Measurements from ENCODE around the gene ELL2. TPM values are rescaled to one million over a fixed set of nuclear protein-coding genes. Genes with fewer than 3 reads are reported as not detected.

ELL2 gene
- total and polyA plus RNA-seq, 2 of the 13 experiments (the other 11 are each of a cell fraction or from before 2014, with no cell fraction given) = 78.9 to 97.1 TPM

DNA sequence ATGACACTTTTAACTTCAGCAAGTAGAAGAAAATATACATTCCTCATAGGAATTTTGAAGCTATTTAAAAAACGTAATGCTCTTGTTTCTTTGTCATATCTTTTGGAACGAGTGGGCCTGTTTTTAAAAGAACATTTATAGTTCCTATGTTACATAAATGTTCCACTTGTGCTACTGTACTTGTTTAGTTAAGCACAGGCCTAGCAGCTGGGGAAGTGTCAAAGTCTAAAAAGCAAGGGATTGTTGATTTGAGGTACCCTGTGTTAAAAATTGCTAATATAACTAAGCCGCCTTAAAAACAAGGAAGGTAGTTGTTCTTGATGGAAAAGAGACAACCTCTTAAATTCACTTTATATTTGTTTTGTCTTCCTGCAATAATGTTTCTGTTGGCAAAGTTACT is 27.2 kb upstream of the ELL2 start:
- ATAC-seq = 0 out of 3 replicates have a peak, but pooled peaks have one; percentile 10
- FAIRE-seq = peak; percentile 15
- BruUV-seq (replicated peaks) = no TSS peak
- peak overlapping the region in 2 of 3 experiments; percentile 24 to 39; a peak in 3 of 6 replicates for H3K4me3 ChIP-seq (replicated peaks in 1 of 3; ENCODE audit: insufficient read depth in 1 of 3, low read depth in 2 of 3, low read length in 3 of 3)
- CTCF ChIA-PET (ENCODE audit: low intra/inter-chr PET ratio, low total read pairs) = no interaction called here
- H3K4me1 ChIP-seq (ENCODE audit: insufficient read depth, low read length) = peaks cover 90% of the 10 kb centered on the region
- peak; percentile 75 for DNase-seq (ENCODE audit: low spot score)
- no peaks in the 10 kb centered on the region for H4K20me1 ChIP-seq (ENCODE audit: insufficient read depth, low read length)
- H3K9ac ChIP-seq (ENCODE audit: insufficient read depth, low read depth, low read length) = peak overlapping the region; percentile 55
- H3K27me3 ChIP-seq (ENCODE audit: control insufficient read depth in 1 of 2, insufficient read depth in 2 of 2, low read length in 2 of 2) = no peaks in the 10 kb centered on the region
- no peak overlapping the region for H2AFZ ChIP-seq (ENCODE audit: low read length)
- in situ Hi-C loops (cut with HindIII; ENCODE audit: extremely low pct_ligation_motif_present, low pct_unique_long_range_greater_than_20kb) (no loop called here), intact Hi-C loops (cut with micrococcal nuclease; ENCODE audit: unreplicated experiment) (loop anchor here (1.0 kb wide), 1 partner anchor 8 kb away; no protein-coding TSS in a partner anchor)
- H3K27ac ChIP-seq (ENCODE audit: extremely low read length, insufficient read depth, low read length) = peak overlapping the region; percentile 91
- WGBS (ENCODE audit: low lambda C conversion rate) = under 1% methylated on average over 3 of the region's 3 CpGs
- peaks cover 13% of the 10 kb centered on the region for H3K79me2 ChIP-seq (ENCODE audit: insufficient read depth, low read length)
- no peaks in the 10 kb centered on the region for H3K36me3 ChIP-seq (replicated peaks in 1 of 2; ENCODE audit: control insufficient read depth in 1 of 2, insufficient read depth in 2 of 2, low read length in 2 of 2)
- POLR2A ChIA-PET = interaction anchor here (0.9 to 6.2 kb wide), 15 partner anchors 8 to 348 kb away, joined by 3 to 125 read pairs (median 8); partner anchors contain the start of gene ELL2
- peak overlapping the region; percentile 67 for H3K4me2 ChIP-seq (ENCODE audit: low read depth, low read length)
- H3K9me3 ChIP-seq (ENCODE audit: low read length) = no peaks in the 10 kb centered on the region
- TF ChIP-seq, protein P1, sequence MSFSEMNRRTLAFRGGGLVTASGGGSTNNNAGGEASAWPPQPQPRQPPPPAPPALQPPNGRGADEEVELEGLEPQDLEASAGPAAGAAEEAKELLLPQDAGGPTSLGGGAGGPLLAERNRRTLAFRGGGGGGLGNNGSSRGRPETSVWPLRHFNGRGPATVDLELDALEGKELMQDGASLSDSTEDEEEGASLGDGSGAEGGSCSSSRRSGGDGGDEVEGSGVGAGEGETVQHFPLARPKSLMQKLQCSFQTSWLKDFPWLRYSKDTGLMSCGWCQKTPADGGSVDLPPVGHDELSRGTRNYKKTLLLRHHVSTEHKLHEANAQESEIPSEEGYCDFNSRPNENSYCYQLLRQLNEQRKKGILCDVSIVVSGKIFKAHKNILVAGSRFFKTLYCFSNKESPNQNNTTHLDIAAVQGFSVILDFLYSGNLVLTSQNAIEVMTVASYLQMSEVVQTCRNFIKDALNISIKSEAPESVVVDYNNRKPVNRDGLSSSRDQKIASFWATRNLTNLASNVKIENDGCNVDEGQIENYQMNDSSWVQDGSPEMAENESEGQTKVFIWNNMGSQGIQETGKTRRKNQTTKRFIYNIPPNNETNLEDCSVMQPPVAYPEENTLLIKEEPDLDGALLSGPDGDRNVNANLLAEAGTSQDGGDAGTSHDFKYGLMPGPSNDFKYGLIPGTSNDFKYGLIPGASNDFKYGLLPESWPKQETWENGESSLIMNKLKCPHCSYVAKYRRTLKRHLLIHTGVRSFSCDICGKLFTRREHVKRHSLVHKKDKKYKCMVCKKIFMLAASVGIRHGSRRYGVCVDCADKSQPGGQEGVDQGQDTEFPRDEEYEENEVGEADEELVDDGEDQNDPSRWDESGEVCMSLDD (CRISPR knock-in tag; IDR thresholded peaks at IDR 0.05; ENCODE audit: borderline replicate concordance) = no peak
- TF ChIP-seq ZNF333 (CRISPR knock-in tag; IDR thresholded peaks at IDR 0.05; ENCODE audit: borderline replicate concordance) (no peak), PAWR (CRISPR knock-in tag; IDR thresholded peaks at IDR 0.05; ENCODE audit: borderline replicate concordance) (no peak), THAP11 (CRISPR knock-in tag; IDR thresholded peaks at IDR 0.05) (peak; percentile 47), KDM1A (CRISPR knock-in tag; IDR thresholded peaks at IDR 0.05) (no peak), ZNF460 (CRISPR knock-in tag; IDR thresholded peaks at IDR 0.05; ENCODE audit: borderline replicate concordance) (no peak), TEAD2 (CRISPR knock-in tag; IDR thresholded peaks at IDR 0.05) (no peak), ZFP41 (CRISPR knock-in tag; IDR thresholded peaks at IDR 0.05; ENCODE audit: borderline replicate concordance) (no peak), ZNF547 (CRISPR knock-in tag; IDR thresholded peaks at IDR 0.05) (no peak), SOX13 (IDR thresholded peaks at IDR 0.05) (no peak), SOX13 (CRISPR knock-in tag; conservative IDR thresholded peaks at IDR 0.05 in 1 of 2, IDR thresholded peaks at IDR 0.05 in 1 of 2) (peak in 1 of 2 experiments; percentile 84; a peak in 2 of 4 replicates), DNMT3B (CRISPR knock-in tag; conservative IDR thresholded peaks at IDR 0.05) (no peak), SNAPC2 (CRISPR knock-in tag; IDR thresholded peaks at IDR 0.05) (no peak), NAIF1 (CRISPR knock-in tag; IDR thresholded peaks at IDR 0.05; ENCODE audit: borderline replicate concordance) (no peak), ZC3H13 (CRISPR knock-in tag; IDR thresholded peaks at IDR 0.05) (no peak), HIVEP1 (CRISPR knock-in tag; IDR thresholded peaks at IDR 0.05) (no peak), ZNF30 (CRISPR knock-in tag; IDR thresholded peaks at IDR 0.05) (no peak), TGIF2 (CRISPR knock-in tag; IDR thresholded peaks at IDR 0.05) (0 out of 2 replicates have a peak, but pooled peaks have one; percentile 48)
- TF ChIP-seq, protein P2, sequence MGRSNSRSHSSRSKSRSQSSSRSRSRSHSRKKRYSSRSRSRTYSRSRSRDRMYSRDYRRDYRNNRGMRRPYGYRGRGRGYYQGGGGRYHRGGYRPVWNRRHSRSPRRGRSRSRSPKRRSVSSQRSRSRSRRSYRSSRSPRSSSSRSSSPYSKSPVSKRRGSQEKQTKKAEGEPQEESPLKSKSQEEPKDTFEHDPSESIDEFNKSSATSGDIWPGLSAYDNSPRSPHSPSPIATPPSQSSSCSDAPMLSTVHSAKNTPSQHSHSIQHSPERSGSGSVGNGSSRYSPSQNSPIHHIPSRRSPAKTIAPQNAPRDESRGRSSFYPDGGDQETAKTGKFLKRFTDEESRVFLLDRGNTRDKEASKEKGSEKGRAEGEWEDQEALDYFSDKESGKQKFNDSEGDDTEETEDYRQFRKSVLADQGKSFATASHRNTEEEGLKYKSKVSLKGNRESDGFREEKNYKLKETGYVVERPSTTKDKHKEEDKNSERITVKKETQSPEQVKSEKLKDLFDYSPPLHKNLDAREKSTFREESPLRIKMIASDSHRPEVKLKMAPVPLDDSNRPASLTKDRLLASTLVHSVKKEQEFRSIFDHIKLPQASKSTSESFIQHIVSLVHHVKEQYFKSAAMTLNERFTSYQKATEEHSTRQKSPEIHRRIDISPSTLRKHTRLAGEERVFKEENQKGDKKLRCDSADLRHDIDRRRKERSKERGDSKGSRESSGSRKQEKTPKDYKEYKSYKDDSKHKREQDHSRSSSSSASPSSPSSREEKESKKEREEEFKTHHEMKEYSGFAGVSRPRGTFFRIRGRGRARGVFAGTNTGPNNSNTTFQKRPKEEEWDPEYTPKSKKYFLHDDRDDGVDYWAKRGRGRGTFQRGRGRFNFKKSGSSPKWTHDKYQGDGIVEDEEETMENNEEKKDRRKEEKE (IDR thresholded peaks at IDR 0.05) = no peak
- TF ChIP-seq, protein P3, sequence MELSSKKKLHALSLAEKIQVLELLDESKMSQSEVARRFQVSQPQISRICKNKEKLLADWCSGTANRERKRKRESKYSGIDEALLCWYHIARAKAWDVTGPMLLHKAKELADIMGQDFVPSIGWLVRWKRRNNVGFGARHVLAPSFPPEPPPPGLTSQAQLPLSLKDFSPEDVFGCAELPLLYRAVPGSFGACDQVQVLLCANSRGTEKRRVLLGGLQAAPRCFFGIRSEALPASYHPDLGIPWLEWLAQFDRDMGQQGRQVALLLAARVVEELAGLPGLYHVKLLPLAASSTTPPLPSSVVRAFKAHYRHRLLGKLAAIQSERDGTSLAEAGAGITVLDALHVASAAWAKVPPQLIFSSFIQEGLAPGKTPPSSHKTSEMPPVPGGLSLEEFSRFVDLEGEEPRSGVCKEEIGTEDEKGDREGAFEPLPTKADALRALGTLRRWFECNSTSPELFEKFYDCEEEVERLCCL (CRISPR knock-in tag; IDR thresholded peaks at IDR 0.05; ENCODE audit: borderline replicate concordance) = no peak

All from HepG2 (cell line).